SU-DHL-6 (cell line): ENCODE data around the gene RRP1B.

Source experiments
- H2AFZ ChIP-seq: fragments of 200-600 bp; sonication (generic); 2 replicates; pipeline ENCODE4 v1.6.1; 2014; ENCODE audit warnings: low read depth, mild to moderate bottlenecking, moderate library complexity, mixed read lengths, antibody characterized with exemption, low read length; ENCODE audit not compliant: severe bottlenecking
- H3F3A ChIP-seq: fragments of 200-600 bp; shearing (Covaris generic); 2 replicates; pipeline ENCODE4 v1.6.0; 2016; ENCODE audit warnings: antibody characterized with exemption, mild to moderate bottlenecking; ENCODE audit not compliant: insufficient read depth
- H3K27ac ChIP-seq: fragments of 200-600 bp; sonication (generic); 2 replicates; pipeline ENCODE4 v1.5.1; 2016; ENCODE audit warnings: low read depth, mild to moderate bottlenecking, low read length, moderate library complexity, mixed read lengths
- H3K27me3 ChIP-seq: fragments of 200-600 bp; sonication (generic), shearing (Covaris generic); 2 replicates; pipeline ENCODE4 v1.6.0; 2014; ENCODE audit warnings: mild to moderate bottlenecking, low read length
- H3K36me3 ChIP-seq: fragments of 200-600 bp; sonication (generic); 2 replicates; pipeline ENCODE4 v1.6.1; 2014; ENCODE audit warnings: mild to moderate bottlenecking, low read length, mixed read lengths
- H3K4me2 ChIP-seq: fragments of 300-600, 200-600 bp; shearing (Covaris generic), sonication (generic); 2 replicates; pipeline ENCODE4 v1.6.0; 2014; ENCODE audit warnings: low read length, low read depth, mild to moderate bottlenecking; ENCODE audit not compliant: poor library complexity, severe bottlenecking
- H3K4me3 ChIP-seq: fragments of 200-600 bp; sonication (generic); 2 replicates; pipeline ENCODE4 v1.5.1; 2014; ENCODE audit warnings: antibody characterized with exemption, low read length, mild to moderate bottlenecking, mixed read lengths; ENCODE audit not compliant: insufficient read depth, poor library complexity, severe bottlenecking
- H3K79me2 ChIP-seq: fragments of 200-600 bp; sonication (generic); 2 replicates; pipeline ENCODE4 v1.6.1; 2014; ENCODE audit warnings: mild to moderate bottlenecking, low read length, moderate library complexity; ENCODE audit not compliant: insufficient read depth
- H3K9ac ChIP-seq: fragments of 200-600 bp; sonication (generic); 2 replicates; pipeline ENCODE4 v1.7.0; 2014; ENCODE audit warnings: mild to moderate bottlenecking, low read length
- H3K9me2 ChIP-seq: fragments of 200-600 bp; sonication (generic); replicated peaks from 2 replicates; pipeline ENCODE4 v1.6.1; 2014; ENCODE audit warnings: low read length; ENCODE audit not compliant: insufficient read depth
- H3K9me3 ChIP-seq: fragments of 200-600 bp; sonication (generic); 2 replicates; pipeline ENCODE4 v1.6.1; 2014; ENCODE audit warnings: low read length, mixed read lengths; ENCODE audit not compliant: insufficient read depth
- H4K20me1 ChIP-seq: fragments of 200-600 bp; sonication (generic); 2 replicates; pipeline ENCODE4 v1.6.1; 2014; ENCODE audit warnings: low read depth, mild to moderate bottlenecking, antibody characterized with exemption, low read length, moderate library complexity, mixed read lengths
- EZH2phosphoT487 ChIP-seq: fragments of 200-600 bp; sonication (generic), shearing (Covaris generic); conservative IDR thresholded peaks from 2 replicates; pipeline ENCODE4 v1.6.1; 2018; ENCODE audit warnings: mild to moderate bottlenecking, antibody characterized with exemption, low read length, moderate library complexity, mixed read lengths
- TF ChIP-seq, protein P1 (sequence below): fragments of 200-600 bp; sonication (generic); IDR thresholded peaks from one replicate; pipeline ENCODE4 v1.5.1; 2017; ENCODE audit warnings: antibody characterized with exemption, mild to moderate bottlenecking, low read length, moderate library complexity; ENCODE audit not compliant: insufficient read depth, poor library complexity, severe bottlenecking

The RRP1B gene

DNA sequence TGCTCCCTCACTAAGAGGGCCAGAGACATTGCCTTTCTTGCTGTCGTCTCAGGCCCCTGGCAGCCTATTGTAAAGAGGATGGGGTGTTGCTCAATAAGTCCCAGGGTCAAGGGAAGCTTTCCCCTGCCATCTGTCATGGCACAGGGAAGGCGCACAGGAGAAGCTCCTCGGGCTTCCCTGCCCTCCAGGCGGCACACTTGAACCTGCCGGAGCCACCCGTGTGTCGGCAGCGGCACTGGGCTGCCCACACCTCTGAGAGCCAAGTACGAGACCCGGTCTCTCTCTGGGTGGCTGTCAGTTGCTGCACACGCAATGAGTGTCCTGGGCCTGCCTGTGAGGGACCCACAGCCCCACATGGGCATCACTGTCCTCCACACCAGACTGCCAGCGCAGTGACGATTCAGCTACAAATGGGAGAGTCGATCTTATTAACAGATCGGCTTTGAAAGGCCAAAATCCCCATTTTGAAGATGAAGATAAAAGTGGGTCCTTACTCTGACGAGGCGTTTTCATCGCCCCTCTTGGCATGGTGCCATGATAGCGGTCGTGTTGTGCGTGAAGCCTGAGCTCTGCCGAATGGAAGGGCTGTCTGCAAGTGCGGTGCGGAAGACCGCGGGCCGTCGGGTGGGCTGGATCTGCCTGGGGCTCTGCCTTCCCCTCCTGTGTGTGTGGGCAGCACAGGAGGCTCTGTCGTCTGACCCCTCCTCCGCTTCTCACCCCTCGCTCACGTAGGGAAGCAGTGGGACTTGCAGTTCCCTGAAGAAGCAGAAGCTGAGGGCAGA lies 30.4 kb downstream of the RRP1B start:
- H3F3A ChIP-seq: no peaks in the 10 kb centered on the region
- no peak overlapping the region for H3K27ac ChIP-seq
- no peaks in the 10 kb centered on the region for H3K27me3 ChIP-seq
- TF ChIP-seq EZH2phosphoT487: no peak
- TF ChIP-seq, protein P1, sequence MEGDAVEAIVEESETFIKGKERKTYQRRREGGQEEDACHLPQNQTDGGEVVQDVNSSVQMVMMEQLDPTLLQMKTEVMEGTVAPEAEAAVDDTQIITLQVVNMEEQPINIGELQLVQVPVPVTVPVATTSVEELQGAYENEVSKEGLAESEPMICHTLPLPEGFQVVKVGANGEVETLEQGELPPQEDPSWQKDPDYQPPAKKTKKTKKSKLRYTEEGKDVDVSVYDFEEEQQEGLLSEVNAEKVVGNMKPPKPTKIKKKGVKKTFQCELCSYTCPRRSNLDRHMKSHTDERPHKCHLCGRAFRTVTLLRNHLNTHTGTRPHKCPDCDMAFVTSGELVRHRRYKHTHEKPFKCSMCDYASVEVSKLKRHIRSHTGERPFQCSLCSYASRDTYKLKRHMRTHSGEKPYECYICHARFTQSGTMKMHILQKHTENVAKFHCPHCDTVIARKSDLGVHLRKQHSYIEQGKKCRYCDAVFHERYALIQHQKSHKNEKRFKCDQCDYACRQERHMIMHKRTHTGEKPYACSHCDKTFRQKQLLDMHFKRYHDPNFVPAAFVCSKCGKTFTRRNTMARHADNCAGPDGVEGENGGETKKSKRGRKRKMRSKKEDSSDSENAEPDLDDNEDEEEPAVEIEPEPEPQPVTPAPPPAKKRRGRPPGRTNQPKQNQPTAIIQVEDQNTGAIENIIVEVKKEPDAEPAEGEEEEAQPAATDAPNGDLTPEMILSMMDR: no peak
- H3K4me3 ChIP-seq: no peak overlapping the region
- H3K4me2 ChIP-seq: no peak overlapping the region
- H3K79me2 ChIP-seq: no peaks in the 10 kb centered on the region
- no peaks in the 10 kb centered on the region for H4K20me1 ChIP-seq
- no peak overlapping the region for H3K9ac ChIP-seq
- no peaks in the 10 kb centered on the region for H3K9me2 ChIP-seq
- H2AFZ ChIP-seq: no peak overlapping the region
- no peaks in the 10 kb centered on the region for H3K9me3 ChIP-seq
- H3K36me3 ChIP-seq: peaks cover 10% of the 10 kb centered on the region

DNA sequence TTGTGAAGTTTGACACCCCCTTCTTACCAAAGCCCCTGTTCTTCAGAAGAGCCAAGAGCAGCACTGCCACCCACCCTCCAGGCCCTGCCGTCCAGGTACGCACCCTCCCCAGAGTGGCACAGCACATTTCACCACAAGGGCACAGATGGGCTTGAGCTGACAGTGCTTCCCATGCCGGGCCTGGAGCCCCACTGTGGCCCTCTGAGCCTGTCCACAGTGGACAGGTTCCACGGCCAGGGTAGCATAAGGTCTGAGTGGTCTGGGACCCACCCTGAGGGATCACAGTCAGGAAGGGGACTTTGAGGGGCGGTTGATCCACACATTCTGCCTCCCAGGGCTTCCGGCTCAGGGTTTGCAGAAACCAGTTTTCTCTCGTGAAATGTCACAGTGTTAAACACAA lies 31.0 kb downstream of the RRP1B start:
- H3F3A ChIP-seq: no peaks in the 10 kb centered on the region
- H3K9me2 ChIP-seq: no peaks in the 10 kb centered on the region
- no peak overlapping the region for H3K4me3 ChIP-seq
- H3K79me2 ChIP-seq: no peaks in the 10 kb centered on the region
- no peak for TF ChIP-seq EZH2phosphoT487
- TF ChIP-seq, protein P1: no peak
- no peak overlapping the region for H3K4me2 ChIP-seq
- H2AFZ ChIP-seq: no peak overlapping the region
- H3K9me3 ChIP-seq: no peaks in the 10 kb centered on the region
- peaks cover 6% of the 10 kb centered on the region; the same call in 1 of the 2 replicates for H3K36me3 ChIP-seq
- H3K9ac ChIP-seq: no peak overlapping the region
- H3K27me3 ChIP-seq: no peaks in the 10 kb centered on the region
- no peaks in the 10 kb centered on the region for H4K20me1 ChIP-seq
- no peak overlapping the region for H3K27ac ChIP-seq

DNA sequence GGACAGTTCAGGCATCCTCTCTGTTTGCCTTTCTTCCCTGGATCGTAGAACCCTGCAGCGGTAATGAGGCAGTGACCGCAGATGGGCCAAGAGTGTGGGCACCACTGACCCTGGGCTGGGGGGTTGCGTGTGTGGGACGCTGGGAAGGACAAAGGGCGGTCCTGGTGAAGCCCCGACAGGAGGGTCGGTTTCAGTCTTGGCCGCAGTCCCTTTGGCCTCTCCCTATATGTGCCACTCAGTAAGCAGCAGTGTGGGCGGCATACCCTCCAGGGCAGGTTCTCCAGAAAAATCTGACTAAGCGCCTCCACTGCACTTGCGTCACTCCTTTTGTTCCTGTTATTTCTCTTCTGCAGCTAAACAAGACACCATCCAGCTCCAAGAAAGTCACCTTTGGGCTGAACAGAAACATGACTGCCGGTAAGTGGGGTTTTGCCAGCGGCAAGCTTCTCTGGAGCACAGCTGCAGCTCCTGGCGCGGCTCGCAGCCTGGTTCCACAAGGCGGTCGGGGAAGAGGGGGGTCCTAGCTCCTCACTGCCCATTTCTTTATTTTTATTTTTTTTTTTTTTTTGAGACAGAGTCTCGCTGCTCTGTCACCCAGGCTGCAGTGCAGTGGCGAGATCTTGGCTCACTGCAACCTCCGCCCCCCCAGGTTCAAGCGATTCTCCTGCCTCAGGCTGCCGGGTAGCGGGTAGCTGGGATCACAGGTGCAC lies 31.9 kb downstream of the RRP1B start:
- no peak overlapping the region for H3K9ac ChIP-seq
- no peaks in the 10 kb centered on the region for H3K79me2 ChIP-seq
- H3K4me2 ChIP-seq: no peak overlapping the region
- no peaks in the 10 kb centered on the region for H3K9me3 ChIP-seq
- no peak overlapping the region for H3K27ac ChIP-seq
- no peak for TF ChIP-seq EZH2phosphoT487
- TF ChIP-seq, protein P1: no peak
- no peaks in the 10 kb centered on the region for H3K9me2 ChIP-seq
- H3K36me3 ChIP-seq: 0 out of 2 replicates have a peak, but pooled peaks cover 7% of the 10 kb centered on the region
- H3F3A ChIP-seq: no peaks in the 10 kb centered on the region
- H4K20me1 ChIP-seq: no peaks in the 10 kb centered on the region
- H2AFZ ChIP-seq: no peak overlapping the region
- H3K27me3 ChIP-seq: no peaks in the 10 kb centered on the region
- H3K4me3 ChIP-seq: no peak overlapping the region
